Activated CD4-positive, alpha-beta memory T cell treated with anti-CD3 and anti-CD28 coated beads, Interleukin-2, amount 10 ng/mL, durations not matched to agents 7 days and 5 days (primary cell): ENCODE data around the gene COPE. TPM values are rescaled to one million over a fixed set of nuclear protein-coding genes. Genes with fewer than 3 reads are reported as not detected.

Experiments used
- CTCF ChIA-PET: fragments of 350-600 bp; sonication (Branson Sonifier 250); formaldehyde crosslinking; loops from one replicate; lab custom pipeline; 2021; ENCODE audit warnings: antibody characterized with exemption, inconsistent platforms; lab: Charles Lee
- POLR2A ChIA-PET: fragments of 350-600 bp; sonication (Branson Sonifier 250); formaldehyde crosslinking; loops from one replicate; lab custom pipeline; 2021; ENCODE audit warnings: antibody characterized with exemption; lab: Charles Lee
- DNase-seq: peaks from one replicate; pipeline ENCODE4 v3.0.0-alpha.2; 2020
- H3K27ac Mint-ChIP-seq: one replicate; pipeline ENCODE4 v1.8.0; 2021; ENCODE audit warnings: mild to moderate bottlenecking, mixed read lengths
- H3K27me3 Mint-ChIP-seq: one replicate; pipeline ENCODE4 v1.8.0; 2021; ENCODE audit warnings: mixed read lengths
- H3K36me3 Mint-ChIP-seq: one replicate; pipeline ENCODE4 v1.8.0; 2021; ENCODE audit warnings: low read depth, mixed read lengths
- H3K4me1 Mint-ChIP-seq: one replicate; pipeline ENCODE4 v1.8.0; 2021; ENCODE audit warnings: mixed read lengths
- H3K4me3 Mint-ChIP-seq: one replicate; pipeline ENCODE4 v1.8.0; 2021; ENCODE audit warnings: mild to moderate bottlenecking, mixed read lengths
- H3K9me3 Mint-ChIP-seq: one replicate; pipeline ENCODE4 v1.8.0; 2021; ENCODE audit warnings: mixed read lengths
- total RNA-seq, 2 experiments: library from RNA; stranded (reverse); gene quantifications; one replicate each; pipeline ENCODE4 v1.2.3, GENCODE V29; 2021

Gene COPE
- total RNA-seq, 2 experiments from 2014 or later: 274 to 278 TPM

- POLR2A ChIA-PET: interaction anchor here (0.6 to 2.5 kb wide), 4 partner anchors 9 to 19 kb away, joined by 3 to 13 read pairs (median 3); partner anchors contain the start of gene UPF1
These were observed 68.5 kb downstream of the COPE start for GRCh38 chr19:18850471-18851375.

GRCh38 chr19:18849838-18850400 lies 69.3 kb downstream of the COPE start:
- Mint-ChIP-seq H3K27ac (peak overlapping the region; percentile 77), H3K4me1 (peaks cover 58% of the 10 kb centered on the region), H3K27me3 (no peaks in the 10 kb centered on the region), H3K36me3 (peaks cover 81% of the 10 kb centered on the region), H3K9me3 (no peaks in the 10 kb centered on the region), H3K4me3 (no peak overlapping the region)
- ChIA-PET POLR2A (interaction anchor here (0.6 to 2.5 kb wide), 6 partner anchors 9 to 278 kb away, joined by 3 to 13 read pairs (median 3); partner anchors contain the start of genes UBA52 and UPF1), CTCF (interaction anchor here (0.5 to 1.3 kb wide), 4 partner anchors 16 to 329 kb away, joined by 3 read pairs; partner anchors contain the start of gene UPF1)
- DNase-seq: no peak

More at GRCh38 chr19:18850471-18851375, 68.5 kb downstream of the COPE start:
- Mint-ChIP-seq H3K36me3 (peaks cover 83% of the 10 kb centered on the region), H3K27me3 (no peaks in the 10 kb centered on the region), H3K27ac (peak overlapping the region; percentile 77), H3K9me3 (no peaks in the 10 kb centered on the region), H3K4me1 (peaks cover 51% of the 10 kb centered on the region), H3K4me3 (no peak overlapping the region)
- CTCF ChIA-PET: interaction anchor here (0.5 to 1.3 kb wide), 4 partner anchors 16 to 330 kb away, joined by 3 read pairs; partner anchors contain the start of gene UPF1
- DNase-seq: no peak

Other genes starting within 250 kb of the COPE start
- gene CRTC1, start 235.7 kb downstream of the COPE start, total RNA-seq: 1 to 10 TPM; 5.3 TPM
- not detected for gene COMP, start 128.1 kb downstream of the COPE start, total RNA-seq
- 10 to 100 TPM; 74.4 to 74.6 TPM for gene UPF1, start 87.4 kb downstream of the COPE start, total RNA-seq
- not detected for gene CERS1, start 23.2 kb downstream of the COPE start, total RNA-seq
- 10 to 100 TPM; 34.0 to 36.2 TPM for gene DDX49, start 328 bp upstream of the COPE start, total RNA-seq
- gene HOMER3, start 21.8 kb upstream of the COPE start, total RNA-seq: not detected
- 100 to 1,000 TPM; 125 to 128 TPM for gene SUGP2, start 114.1 kb upstream of the COPE start, total RNA-seq
- gene ARMC6, start 114.2 kb upstream of the COPE start, total RNA-seq: 10 to 100 TPM; 19.7 to 22.5 TPM
- 10 to 100 TPM; 17.6 to 21.0 TPM for gene SLC25A42, start 144.6 kb upstream of the COPE start, total RNA-seq
- 10 to 100 TPM; 18.9 TPM for gene TMEM161A, start 219.1 kb upstream of the COPE start, total RNA-seq